KOPT-K1 (cell line): Measurements from ENCODE around the gene LRBA.
"Not testable (repeated sequence)": the region's sequence is repeated elsewhere in the genome, so short reads cannot be mapped to it uniquely, and the experiment has no call there.

Source experiments
- H3K27ac ChIP-seq: fragments of 200-600 bp; sonication (generic); 2 replicates; pipeline ENCODE4 v1.5.1; 2016; ENCODE audit warnings: antibody characterized with exemption, mild to moderate bottlenecking, low read depth, low read length; ENCODE audit not compliant: poor library complexity, severe bottlenecking
- H3K36me3 ChIP-seq: fragments of 200-600 bp; sonication (generic); 2 replicates; pipeline ENCODE4 v1.5.1; 2017; ENCODE audit warnings: antibody characterized with exemption, mild to moderate bottlenecking, low read length, moderate library complexity; ENCODE audit not compliant: insufficient read depth
- H3K9me3 ChIP-seq: fragments of 200-600 bp; sonication (generic); 2 replicates; pipeline ENCODE4 v1.5.1; 2017; ENCODE audit warnings: antibody characterized with exemption, low read length, mild to moderate bottlenecking; ENCODE audit not compliant: insufficient read depth, poor library complexity, severe bottlenecking

The LRBA gene

GRCh38 chr4:150680651-150681050 lies 334.4 kb downstream of the LRBA start:
- no peaks in the 10 kb centered on the region for H3K36me3 ChIP-seq
- H3K27ac ChIP-seq: no peak overlapping the region
- H3K9me3 ChIP-seq: no peaks in the 10 kb centered on the region

DNA sequence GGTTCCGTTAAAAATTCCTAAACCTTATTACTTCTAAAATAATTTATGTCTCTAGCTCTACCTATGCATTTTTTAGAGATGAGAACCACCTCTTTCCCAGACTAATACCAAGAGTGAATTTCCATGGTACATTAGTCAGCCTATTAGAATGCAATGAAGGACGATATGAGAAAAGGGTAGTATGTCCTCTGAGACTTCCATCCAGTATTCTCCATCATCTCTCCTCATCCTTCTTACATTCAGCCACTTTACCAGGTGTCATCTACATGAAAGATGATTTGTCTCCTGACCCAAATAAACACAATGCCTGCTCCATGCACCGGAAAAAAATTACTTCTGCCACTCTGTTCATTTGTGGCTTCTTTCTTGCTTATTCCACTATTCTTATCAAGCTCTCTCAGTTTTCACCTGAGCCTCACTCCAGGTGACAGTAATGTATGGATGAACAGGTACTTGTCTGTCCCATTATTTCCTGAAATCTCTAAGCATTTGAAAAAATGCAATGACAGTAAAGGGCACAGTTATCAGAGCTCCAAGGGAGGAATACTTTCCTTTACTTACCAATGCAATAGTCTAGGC lies 335.2 kb downstream of the LRBA start:
- Histone ChIP-seq H3K27ac (no peak overlapping the region), H3K36me3 (no peaks in the 10 kb centered on the region), H3K9me3 (no peaks in the 10 kb centered on the region)

GRCh38 chr4:150679018-150679764 lies 335.9 kb downstream of the LRBA start:
- no peaks in the 10 kb centered on the region for H3K36me3 ChIP-seq
- H3K27ac ChIP-seq: no peak overlapping the region
- H3K9me3 ChIP-seq: no peaks in the 10 kb centered on the region

GRCh38 chr4:150673793-150674192 lies 341.3 kb downstream of the LRBA start:
- H3K27ac ChIP-seq: no peak overlapping the region
- H3K9me3 ChIP-seq: no peaks in the 10 kb centered on the region
- no peaks in the 10 kb centered on the region for H3K36me3 ChIP-seq

DNA sequence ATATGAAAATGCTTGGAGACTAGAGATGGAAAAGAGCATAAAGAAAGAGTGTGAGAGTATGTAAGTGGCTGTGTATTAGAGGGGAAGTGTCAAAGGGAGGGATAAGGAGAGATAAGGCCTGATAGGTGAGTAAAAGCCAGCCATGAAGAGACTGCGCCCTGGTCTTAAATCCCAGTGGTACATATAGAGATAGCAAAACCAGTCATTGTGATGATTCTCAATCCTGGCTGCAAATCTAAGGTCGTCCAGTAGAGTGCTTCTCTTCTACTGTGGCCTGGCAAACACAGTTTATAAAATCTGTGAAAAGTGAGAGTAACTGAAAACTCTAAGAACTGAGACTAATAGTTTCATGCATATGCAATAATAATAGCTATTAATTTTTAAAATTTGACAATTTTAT lies 346.3 kb downstream of the LRBA start:
- no peaks in the 10 kb centered on the region for H3K9me3 ChIP-seq
- H3K36me3 ChIP-seq: no peaks in the 10 kb centered on the region
- no peak overlapping the region for H3K27ac ChIP-seq

- Histone ChIP-seq H3K9me3 (no peaks in the 10 kb centered on the region), H3K36me3 (no peaks in the 10 kb centered on the region), H3K27ac (no peak overlapping the region)
These were observed 350.1 kb downstream of the LRBA start for GRCh38 chr4:150664935-150665334.

GRCh38 chr4:150662686-150663085 lies 352.4 kb downstream of the LRBA start:
- no peak overlapping the region for H3K27ac ChIP-seq
- H3K36me3 ChIP-seq: no peaks in the 10 kb centered on the region
- no peaks in the 10 kb centered on the region for H3K9me3 ChIP-seq

GRCh38 chr4:150661551-150661950 lies 353.5 kb downstream of the LRBA start:
- not testable (repeated sequence) for H3K36me3 ChIP-seq, H3K27ac ChIP-seq, H3K9me3 ChIP-seq

- H3K27ac ChIP-seq, H3K9me3 ChIP-seq, H3K36me3 ChIP-seq: not testable (repeated sequence)
These were observed 356.8 kb downstream of the LRBA start for GRCh38 chr4:150658258-150658657.

DNA sequence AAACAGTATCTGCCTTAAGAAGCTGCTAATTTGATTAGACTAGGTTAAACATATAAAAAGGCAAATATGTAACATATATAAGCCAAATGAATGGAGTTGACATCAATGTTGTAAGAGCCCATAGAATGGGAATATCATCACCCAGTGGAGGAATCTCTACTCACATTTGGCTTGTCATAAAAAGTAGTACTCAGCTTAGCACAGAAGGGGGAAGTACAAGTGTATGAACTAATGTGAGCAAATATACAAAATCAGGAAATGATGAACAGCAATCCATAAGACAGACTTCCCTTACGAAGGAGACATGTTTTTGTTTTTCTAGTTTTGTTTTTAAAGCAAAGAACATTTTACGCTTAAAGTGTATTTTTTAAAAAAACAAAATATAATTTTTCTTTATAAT lies 358.2 kb downstream of the LRBA start:
- Histone ChIP-seq H3K27ac (no peak overlapping the region), H3K9me3 (no peaks in the 10 kb centered on the region), H3K36me3 (no peaks in the 10 kb centered on the region)

DNA sequence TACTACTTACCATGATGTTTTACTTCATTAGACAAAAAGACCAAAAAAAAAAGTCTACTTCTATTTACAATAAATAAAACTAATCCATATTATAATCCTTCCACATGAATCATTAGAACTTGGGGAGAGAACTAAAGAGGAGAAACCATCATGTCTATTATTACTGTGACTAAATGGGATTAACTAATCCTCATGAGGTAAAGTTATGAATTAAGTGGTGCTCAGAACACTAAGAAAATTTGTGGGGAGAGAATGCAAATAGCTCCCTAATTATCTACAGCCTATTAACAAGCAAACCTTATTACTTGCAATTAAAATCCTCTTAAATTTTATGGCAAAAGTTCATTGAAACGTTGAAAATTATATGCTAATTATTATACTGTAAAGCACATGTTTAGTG lies 364.3 kb downstream of the LRBA start:
- Histone ChIP-seq H3K27ac (no peak overlapping the region), H3K9me3 (no peaks in the 10 kb centered on the region), H3K36me3 (no peaks in the 10 kb centered on the region)

DNA sequence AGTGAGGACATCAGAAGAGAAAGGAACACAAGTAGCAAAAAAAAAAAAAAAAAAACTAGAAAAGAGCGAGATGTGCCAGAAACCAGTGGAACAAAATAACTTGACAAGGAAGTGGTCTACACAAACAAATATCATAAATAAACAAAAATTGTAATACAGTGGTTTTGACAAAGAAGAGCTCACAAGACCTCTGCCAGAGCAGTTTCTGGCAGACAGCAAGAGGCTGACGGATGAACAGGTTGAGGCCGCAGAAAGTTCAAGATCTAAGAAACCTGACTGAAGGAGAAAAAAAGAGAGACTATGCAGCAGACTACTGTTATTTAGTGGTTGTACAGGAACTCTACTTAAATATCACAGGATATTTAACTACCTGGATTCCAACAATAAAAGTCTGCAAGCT lies 367.0 kb downstream of the LRBA start:
- H3K36me3 ChIP-seq: no peaks in the 10 kb centered on the region
- no peak overlapping the region for H3K27ac ChIP-seq
- H3K9me3 ChIP-seq: no peaks in the 10 kb centered on the region

DNA sequence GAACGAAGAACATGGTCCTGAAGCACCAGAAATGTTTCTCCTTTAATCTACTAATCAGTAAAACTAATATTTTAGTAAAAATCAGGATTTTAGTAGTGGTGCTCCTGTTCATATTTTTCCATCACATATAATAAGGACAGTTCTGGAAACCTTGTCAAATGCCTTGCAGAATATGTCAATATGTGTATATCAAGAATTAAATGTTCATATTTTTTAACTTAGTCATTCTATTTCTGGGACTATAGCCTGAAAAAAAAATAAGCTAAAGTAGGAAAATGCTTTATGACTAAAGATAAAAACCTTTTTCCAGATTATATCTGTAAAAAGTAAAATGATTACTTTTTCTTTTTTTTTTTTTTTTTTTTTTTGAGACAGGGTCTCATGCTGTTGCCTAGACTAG lies 368.1 kb downstream of the LRBA start:
- Histone ChIP-seq H3K9me3 (no peaks in the 10 kb centered on the region), H3K36me3 (no peaks in the 10 kb centered on the region), H3K27ac (no peak overlapping the region)

GRCh38 chr4:150641612-150642011 lies 373.5 kb downstream of the LRBA start:
- no peaks in the 10 kb centered on the region for H3K36me3 ChIP-seq
- no peaks in the 10 kb centered on the region for H3K9me3 ChIP-seq
- no peak overlapping the region for H3K27ac ChIP-seq

DNA sequence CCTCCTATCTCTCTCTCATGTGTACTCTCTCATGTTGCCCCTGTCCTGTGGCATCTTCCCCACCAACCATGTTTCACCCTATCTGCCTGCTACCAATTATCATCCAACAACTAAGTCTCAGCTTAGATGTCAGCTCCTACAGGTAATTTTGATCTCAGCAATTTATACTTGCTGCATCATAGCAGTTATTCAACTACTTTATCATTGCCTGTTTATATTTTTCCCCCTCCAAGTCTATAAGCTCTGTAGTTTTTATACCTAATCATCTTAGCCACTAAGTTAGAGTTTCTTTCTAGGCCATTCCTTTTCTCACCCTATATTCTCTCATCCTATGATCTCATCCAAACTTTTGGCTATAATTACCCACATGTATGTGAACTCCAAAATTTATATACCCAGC lies 382.4 kb downstream of the LRBA start:
- Histone ChIP-seq H3K36me3 (no peaks in the 10 kb centered on the region), H3K9me3 (peaks cover 15% of the 10 kb centered on the region), H3K27ac (no peak overlapping the region)

GRCh38 chr4:150628073-150628472 lies 387.0 kb downstream of the LRBA start:
- Histone ChIP-seq H3K27ac (no peak overlapping the region), H3K9me3 (peaks cover 9% of the 10 kb centered on the region), H3K36me3 (no peaks in the 10 kb centered on the region)
